HEK293 (cell line): Measurements from ENCODE around the gene STEAP1.

Source experiments
- GLI4 ChIP-seq: fragments of 450-650 bp; formaldehyde crosslinking; IDR thresholded peaks from 2 replicates; pipeline ENCODE4 v1.5.1; 2016; ENCODE audit warnings: missing biosample characterization, missing genetic modification characterization
- KLF1 ChIP-seq: fragments of 450-650 bp; formaldehyde crosslinking; IDR thresholded peaks from 2 replicates; pipeline ENCODE4 v1.5.1; 2016; ENCODE audit warnings: missing biosample characterization, missing genetic modification characterization
- KLF9 ChIP-seq: fragments of 450-650 bp; formaldehyde crosslinking; IDR thresholded peaks from 2 replicates; pipeline ENCODE4 v1.5.1; 2016; ENCODE audit warnings: missing biosample characterization, missing genetic modification characterization, low read depth
- TRIM28 ChIP-seq: IDR thresholded peaks from 2 replicates; pipeline ENCODE4 v1.6.1; 2011; ENCODE audit warnings: low read length, control low read depth, borderline replicate concordance
- YY1 ChIP-seq: fragments of 450-650 bp; formaldehyde crosslinking; IDR thresholded peaks from 2 replicates; pipeline ENCODE4 v1.5.1; 2018; ENCODE audit warnings: missing biosample characterization, missing genetic modification characterization
- ZBTB10 ChIP-seq: fragments of 450-650 bp; formaldehyde crosslinking; IDR thresholded peaks from 2 replicates; pipeline ENCODE4 v1.5.1; 2016; ENCODE audit warnings: missing biosample characterization, missing genetic modification characterization
- ZBTB11 ChIP-seq: fragments of 450-650 bp; formaldehyde crosslinking; conservative IDR thresholded peaks from 2 replicates; pipeline ENCODE4 v1.5.1; 2016; ENCODE audit warnings: low read depth, missing biosample characterization, missing genetic modification characterization
- ZBTB6 ChIP-seq: fragments of 450-650 bp; formaldehyde crosslinking; IDR thresholded peaks from 2 replicates; pipeline ENCODE4 v1.5.1; 2017; ENCODE audit warnings: missing biosample characterization, missing genetic modification characterization
- ZBTB8A ChIP-seq: fragments of 450-650 bp; formaldehyde crosslinking; IDR thresholded peaks from 2 replicates; pipeline ENCODE4 v1.5.1; 2016; ENCODE audit warnings: missing biosample characterization, missing genetic modification characterization
- ZFP3 ChIP-seq: fragments of 450-650 bp; formaldehyde crosslinking; IDR thresholded peaks from 2 replicates; pipeline ENCODE4 v1.5.1; 2016; ENCODE audit warnings: low read depth, missing biosample characterization, missing genetic modification characterization
- ZFP37 ChIP-seq: fragments of 450-650 bp; formaldehyde crosslinking; IDR thresholded peaks from 2 replicates; pipeline ENCODE4 v1.5.1; 2016; ENCODE audit warnings: missing biosample characterization, missing genetic modification characterization
- ZFP69B ChIP-seq: fragments of 450-650 bp; formaldehyde crosslinking; IDR thresholded peaks from 2 replicates; pipeline ENCODE4 v1.5.1; 2016; ENCODE audit warnings: missing biosample characterization, missing genetic modification characterization
- ZNF19 ChIP-seq: fragments of 450-650 bp; formaldehyde crosslinking; IDR thresholded peaks from 2 replicates; pipeline ENCODE4; 2016; ENCODE audit warnings: missing biosample characterization, missing genetic modification characterization, low read depth
- ZNF248 ChIP-seq: fragments of 450-650 bp; formaldehyde crosslinking; IDR thresholded peaks from 2 replicates; pipeline ENCODE4 v1.5.1; 2017; ENCODE audit warnings: missing biosample characterization, missing genetic modification characterization
- ZNF266 ChIP-seq: fragments of 450-650 bp; formaldehyde crosslinking; IDR thresholded peaks from 2 replicates; pipeline ENCODE4 v1.5.1; 2016; ENCODE audit warnings: missing biosample characterization, missing genetic modification characterization, low read depth
- ZNF280C ChIP-seq: fragments of 450-650 bp; formaldehyde crosslinking; IDR thresholded peaks from 2 replicates; pipeline ENCODE4 v1.5.1; 2016; ENCODE audit warnings: missing biosample characterization, missing genetic modification characterization
- ZNF292 ChIP-seq: fragments of 450-650 bp; formaldehyde crosslinking; IDR thresholded peaks from 2 replicates; pipeline ENCODE4 v1.5.1; 2016; ENCODE audit warnings: low read depth, missing biosample characterization, missing genetic modification characterization, borderline replicate concordance
- ZNF398 ChIP-seq: fragments of 450-650 bp; formaldehyde crosslinking; IDR thresholded peaks from 2 replicates; pipeline ENCODE4 v1.5.1; 2017; ENCODE audit warnings: missing biosample characterization, missing genetic modification characterization
- ZNF433 ChIP-seq: fragments of 450-650 bp; formaldehyde crosslinking; IDR thresholded peaks from 2 replicates; pipeline ENCODE4 v1.5.1; 2016; ENCODE audit warnings: missing biosample characterization, missing genetic modification characterization, low read depth
- ZNF626 ChIP-seq: fragments of 450-650 bp; sonication (Bioruptor Pico); formaldehyde crosslinking; IDR thresholded peaks from 2 replicates; pipeline ENCODE4 v1.5.1; 2018; ENCODE audit warnings: missing biosample characterization, missing genetic modification characterization, inconsistent platforms
- ZNF645 ChIP-seq: fragments of 450-650 bp; formaldehyde crosslinking; IDR thresholded peaks from 2 replicates; pipeline ENCODE4; 2016; ENCODE audit warnings: missing biosample characterization, missing genetic modification characterization
- ZNF670 ChIP-seq: fragments of 450-650 bp; formaldehyde crosslinking; IDR thresholded peaks from 2 replicates; pipeline ENCODE4 v1.5.1; 2016; ENCODE audit warnings: missing biosample characterization, missing genetic modification characterization, low read depth
- ZNF76 ChIP-seq: fragments of 450-650 bp; formaldehyde crosslinking; IDR thresholded peaks from 2 replicates; pipeline ENCODE4; 2016; ENCODE audit warnings: low read depth, missing biosample characterization, missing genetic modification characterization, borderline replicate concordance
- ZNF768 ChIP-seq: fragments of 450-650 bp; formaldehyde crosslinking; IDR thresholded peaks from 2 replicates; pipeline ENCODE4 v1.5.1; 2018; ENCODE audit warnings: missing biosample characterization, mild to moderate bottlenecking, missing genetic modification characterization
- ZNF843 ChIP-seq: fragments of 450-650 bp; formaldehyde crosslinking; IDR thresholded peaks from 2 replicates; pipeline ENCODE4 v1.5.1; 2016; ENCODE audit warnings: missing biosample characterization, missing genetic modification characterization
- ZSCAN30 ChIP-seq: fragments of 450-650 bp; IDR thresholded peaks from 2 replicates; pipeline ENCODE4 v1.5.1; 2018; ENCODE audit warnings: missing biosample characterization, mild to moderate bottlenecking, missing genetic modification characterization, moderate library complexity
- ZXDB ChIP-seq: fragments of 450-650 bp; formaldehyde crosslinking; IDR thresholded peaks from 2 replicates; pipeline ENCODE4 v1.5.1; 2016; ENCODE audit warnings: missing biosample characterization, missing genetic modification characterization

STEAP1 gene

GRCh38 chr7:90211391-90212148, 57.3 kb downstream of the STEAP1 start, which contains the start of gene STEAP2 (continued):
- peak; percentile 69 for TF ChIP-seq ZNF398 (tag by site-specific recombination)
- TF ChIP-seq ZBTB6 (tag by site-specific recombination) = no peak
- 0 out of 2 replicates have a peak, but pooled peaks have one; percentile 8 for TF ChIP-seq KLF1 (tag by site-specific recombination)
- no peak for TF ChIP-seq ZNF248 (tag by site-specific recombination)
- TF ChIP-seq ZNF626 (tag by site-specific recombination) = no peak
- TF ChIP-seq ZNF768 (tag by site-specific recombination) = no peak
- peak; percentile 74 for TF ChIP-seq ZXDB
- peak; percentile 66 for TF ChIP-seq KLF9 (tag by site-specific recombination)
- no peak for TF ChIP-seq ZNF266 (tag by site-specific recombination)
- peak; percentile 67 for TF ChIP-seq ZBTB11 (tag by site-specific recombination)
- 0 out of 2 replicates have a peak, but pooled peaks have one; percentile 24 for TF ChIP-seq GLI4 (tag by site-specific recombination)
- no peak for TF ChIP-seq ZNF645 (tag by site-specific recombination)
- no peak for TF ChIP-seq ZFP3 (tag by site-specific recombination)
- TF ChIP-seq ZNF433 (tag by site-specific recombination) = no peak
- 0 out of 2 replicates have a peak, but pooled peaks have one; percentile 18 for TF ChIP-seq YY1
- TF ChIP-seq ZNF670 = no peak
- peak; percentile 51; the same call in 1 of the 2 replicates for TF ChIP-seq ZNF843
- TF ChIP-seq ZFP69B (tag by site-specific recombination) = peak; percentile 43; the same call in 1 of the 2 replicates
- TF ChIP-seq ZNF76 (tag by site-specific recombination) = peak; percentile 40; the same call in 1 of the 2 replicates
- peak; percentile 86 for TF ChIP-seq ZFP37 (tag by site-specific recombination)
- no peak for TF ChIP-seq ZNF280C
- no peak for TF ChIP-seq ZNF19 (tag by site-specific recombination)
- TF ChIP-seq ZNF292 (tag by site-specific recombination) = no peak
- peak; percentile 58 for TF ChIP-seq ZSCAN30 (tag by site-specific recombination)
- TF ChIP-seq TRIM28 = no peak
- peak; percentile 58 for TF ChIP-seq ZBTB8A (tag by site-specific recombination)
- TF ChIP-seq ZBTB10 (tag by site-specific recombination) = peak; percentile 44; the same call in 1 of the 2 replicates
